ENCODE data around the gene PIP4K2A.
A peak's percentile ranks its signal among the peaks of the same experiment; 100 is the strongest.

Gene PIP4K2A

DNA sequence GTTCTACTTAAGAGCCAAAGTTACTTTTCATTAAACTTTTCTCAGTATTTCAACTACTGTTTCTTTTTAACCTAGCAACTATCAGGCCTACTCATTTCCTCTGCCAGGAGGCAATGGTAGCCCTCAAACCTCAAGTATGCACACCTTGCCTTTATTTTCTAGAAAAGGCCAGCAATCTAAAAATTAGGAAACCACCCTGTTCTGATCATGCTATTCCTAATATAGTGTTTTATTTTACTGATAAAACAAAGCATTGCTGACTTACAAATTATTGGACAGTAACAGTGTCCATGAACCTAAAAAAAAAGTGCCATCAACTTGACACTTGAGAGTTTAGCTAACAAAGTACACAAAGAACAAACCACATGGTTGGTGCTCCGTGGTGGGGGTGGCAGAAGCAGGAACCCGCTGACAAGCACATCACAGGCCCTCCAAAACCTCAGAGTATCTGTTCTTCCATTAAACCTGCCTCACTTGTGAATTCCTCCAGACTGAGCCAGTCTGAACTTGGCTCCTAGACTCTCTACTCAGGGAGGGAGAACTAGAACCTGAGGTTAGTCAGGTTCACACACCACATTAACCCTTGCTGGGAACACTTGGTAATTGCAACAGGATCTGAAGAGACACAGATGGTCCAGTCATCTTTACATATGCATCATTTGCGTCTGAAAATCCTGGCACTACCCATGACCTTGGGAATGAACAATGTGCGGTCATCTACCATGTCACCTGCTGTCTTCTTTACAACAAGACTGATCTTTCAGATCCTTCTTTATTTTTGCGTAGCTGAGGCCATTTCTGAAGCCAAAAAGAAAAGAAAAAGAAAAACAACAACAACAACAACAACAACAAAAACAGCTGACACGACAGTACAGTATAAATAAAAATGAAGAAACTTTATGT lies 31.9 kb downstream of the PIP4K2A start:
- no peak for DNase-seq
- no peak overlapping the region for H3K4me2 ChIP-seq (ENCODE audit: low read length)
- H3K9ac ChIP-seq (ENCODE audit: low read length), result no peak overlapping the region
- H2AK5ac ChIP-seq (ENCODE audit: low read length), result no peak overlapping the region
- no peak overlapping the region for H3K27ac ChIP-seq (ENCODE audit: low read depth, low read length)
- H4K8ac ChIP-seq (ENCODE audit: low read depth, low read length), result no peak overlapping the region
- H3K4ac ChIP-seq (ENCODE audit: low read depth, low read length), result peak overlapping the region; percentile 38
- H3K9me3 ChIP-seq (ENCODE audit: insufficient read depth, low read depth, low read length), result no peaks in the 10 kb centered on the region
- peaks cover 20 to 27% of the 10 kb centered on the region in 2 experiments for H3K4me1 ChIP-seq (ENCODE audit: control insufficient read depth in 1 of 2, insufficient read depth in 2 of 2, low read length in 2 of 2)
- no peaks in the 10 kb centered on the region for H3K79me1 ChIP-seq (ENCODE audit: low read length)
- no peak overlapping the region for H2BK120ac ChIP-seq (ENCODE audit: insufficient read depth, low read length, poor library complexity)
- no peak overlapping the region for H2BK5ac ChIP-seq (ENCODE audit: low read depth, low read length, poor library complexity)
- H3K36me3 ChIP-seq (ENCODE audit: control insufficient read depth in 1 of 2, insufficient read depth in 2 of 2, low read length in 2 of 2), result peaks cover 0 to 2% of the 10 kb centered on the region in 2 experiments
- no peak overlapping the region for H3K14ac ChIP-seq (ENCODE audit: low read length)
- H2AFZ ChIP-seq (ENCODE audit: insufficient read depth, low read length, poor library complexity), result no peak overlapping the region
- no peak overlapping the region for H4K91ac ChIP-seq (ENCODE audit: low read depth, low read length)
- no peak overlapping the region for H4K12ac ChIP-seq (ENCODE audit: low read depth, low read length)
- no peak overlapping the region for H2BK12ac ChIP-seq (ENCODE audit: low read length)
- H3K4me3 ChIP-seq (ENCODE audit: low read depth, low read length), result no peak overlapping the region
- no peak overlapping the region for H3K18ac ChIP-seq (ENCODE audit: low read length)
- WGBS (ENCODE audit: extremely low coverage, insufficient coverage, insufficient read length), result no CpG with 5 or more reads among the region's 6 CpGs
- peaks cover 12% of the 10 kb centered on the region for H3K79me2 ChIP-seq (ENCODE audit: control insufficient read depth, insufficient read depth, low read length, poor library complexity)
- H3K27me3 ChIP-seq (ENCODE audit: insufficient read depth, low read length), result no peaks in the 10 kb centered on the region
- no peak overlapping the region for H3K23ac ChIP-seq (ENCODE audit: low read length)

DNA sequence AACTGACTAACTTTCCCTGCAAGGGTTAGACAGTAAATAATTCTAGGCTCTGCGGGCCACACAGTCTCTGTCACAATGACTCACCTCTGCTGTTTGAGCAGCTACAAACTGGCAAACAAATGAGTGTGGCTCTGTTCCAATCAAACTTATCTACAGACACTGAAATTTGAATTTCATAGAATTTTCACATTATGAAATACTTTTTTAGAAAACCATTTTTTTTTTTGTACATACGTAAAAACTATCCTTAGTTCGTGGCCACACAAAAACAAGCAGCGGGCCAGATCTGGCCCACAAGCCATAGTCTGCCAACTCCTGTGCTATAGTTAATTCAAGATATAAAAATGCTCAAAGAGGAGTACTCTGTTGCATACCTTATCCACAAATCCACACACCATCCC lies 32.6 kb downstream of the PIP4K2A start:
- Histone ChIP-seq H3K9me3 (ENCODE audit: insufficient read depth, low read depth, low read length) (peaks cover 1% of the 10 kb centered on the region), H3K23ac (ENCODE audit: low read length) (no peak overlapping the region), H4K12ac (ENCODE audit: low read depth, low read length) (no peak overlapping the region), H4K91ac (ENCODE audit: low read depth, low read length) (no peak overlapping the region), H3K4me3 (ENCODE audit: low read depth, low read length) (no peak overlapping the region), H3K36me3 (ENCODE audit: control insufficient read depth in 1 of 2, insufficient read depth in 2 of 2, low read length in 2 of 2) (peaks cover 0 to 2% of the 10 kb centered on the region in 2 experiments), H3K79me1 (ENCODE audit: low read length) (no peaks in the 10 kb centered on the region), H2BK5ac (ENCODE audit: low read depth, low read length, poor library complexity) (no peak overlapping the region), H4K8ac (ENCODE audit: low read depth, low read length) (no peak overlapping the region), H2BK12ac (ENCODE audit: low read length) (no peak overlapping the region), H3K4me1 (ENCODE audit: control insufficient read depth in 1 of 2, insufficient read depth in 2 of 2, low read length in 2 of 2) (peaks cover 20 to 29% of the 10 kb centered on the region in 2 experiments), H3K4me2 (ENCODE audit: low read length) (no peak overlapping the region), H2AFZ (ENCODE audit: insufficient read depth, low read length, poor library complexity) (no peak overlapping the region), H3K14ac (ENCODE audit: low read length) (no peak overlapping the region), H3K18ac (ENCODE audit: low read length) (no peak overlapping the region), H3K9ac (ENCODE audit: low read length) (no peak overlapping the region), H3K4ac (ENCODE audit: low read depth, low read length) (no peak overlapping the region), H3K27ac (ENCODE audit: low read depth, low read length) (no peak overlapping the region), H3K27me3 (ENCODE audit: insufficient read depth, low read length) (no peaks in the 10 kb centered on the region), H2BK120ac (ENCODE audit: insufficient read depth, low read length, poor library complexity) (no peak overlapping the region), H2AK5ac (ENCODE audit: low read length) (no peak overlapping the region), H3K79me2 (ENCODE audit: control insufficient read depth, insufficient read depth, low read length, poor library complexity) (peaks cover 11% of the 10 kb centered on the region)
- no CpG with 5 or more reads among the region's 4 CpGs for WGBS (ENCODE audit: extremely low coverage, insufficient coverage, insufficient read length)
- peak in 1 of 2 donors; percentile 34 for DNase-seq

DNA sequence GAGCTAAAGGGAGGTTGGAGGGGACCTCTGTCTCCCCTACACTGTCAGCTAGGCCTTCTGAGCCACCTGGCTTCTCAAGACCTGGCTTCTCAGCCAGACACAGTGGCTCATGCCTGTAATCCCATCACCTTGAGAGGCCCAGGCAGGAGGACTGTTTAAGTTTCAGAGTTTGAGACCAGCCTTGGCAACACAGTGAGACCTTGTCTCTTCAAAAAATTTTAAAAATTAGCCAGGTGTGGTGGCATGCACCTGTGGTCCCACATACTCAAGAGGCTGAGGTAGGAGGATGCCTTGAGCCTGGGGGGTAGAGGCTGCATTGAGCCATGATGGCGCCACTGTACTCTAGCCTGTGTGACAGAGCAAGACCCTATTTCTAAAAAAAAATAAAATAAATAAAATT lies 33.1 kb downstream of the PIP4K2A start:
- Histone ChIP-seq H2BK12ac (ENCODE audit: low read length) (peak overlapping the region; percentile 23), H3K27me3 (ENCODE audit: insufficient read depth, low read length) (no peaks in the 10 kb centered on the region), H3K27ac (ENCODE audit: low read depth, low read length) (no peak overlapping the region), H3K4ac (ENCODE audit: low read depth, low read length) (peak overlapping the region; percentile 80), H2AFZ (ENCODE audit: insufficient read depth, low read length, poor library complexity) (no peak overlapping the region), H3K36me3 (ENCODE audit: control insufficient read depth in 1 of 2, insufficient read depth in 2 of 2, low read length in 2 of 2) (peaks cover 0 to 2% of the 10 kb centered on the region in 2 experiments), H3K79me1 (ENCODE audit: low read length) (no peaks in the 10 kb centered on the region), H3K4me3 (ENCODE audit: low read depth, low read length) (no peak overlapping the region), H3K14ac (ENCODE audit: low read length) (peak overlapping the region; percentile 20), H3K9me3 (ENCODE audit: insufficient read depth, low read depth, low read length) (peaks cover 1% of the 10 kb centered on the region), H4K12ac (ENCODE audit: low read depth, low read length) (no peak overlapping the region), H3K9ac (ENCODE audit: low read length) (no peak overlapping the region), H3K23ac (ENCODE audit: low read length) (no peak overlapping the region), H2BK120ac (ENCODE audit: insufficient read depth, low read length, poor library complexity) (peak overlapping the region; percentile 68), H4K91ac (ENCODE audit: low read depth, low read length) (no peak overlapping the region), H3K79me2 (ENCODE audit: control insufficient read depth, insufficient read depth, low read length, poor library complexity) (peaks cover 10% of the 10 kb centered on the region), H4K8ac (ENCODE audit: low read depth, low read length) (no peak overlapping the region), H2AK5ac (ENCODE audit: low read length) (peak overlapping the region; percentile 39), H3K18ac (ENCODE audit: low read length) (peak overlapping the region; percentile 60), H3K4me2 (ENCODE audit: low read length) (no peak overlapping the region), H3K4me1 (ENCODE audit: control insufficient read depth in 1 of 2, insufficient read depth in 2 of 2, low read length in 2 of 2) (peaks cover 20 to 29% of the 10 kb centered on the region in 2 experiments), H2BK5ac (ENCODE audit: low read depth, low read length, poor library complexity) (no peak overlapping the region)
- no peak for DNase-seq
- WGBS (ENCODE audit: extremely low coverage, insufficient coverage, insufficient read length), result no CpG with 5 or more reads among the region's 1 CpG

DNA sequence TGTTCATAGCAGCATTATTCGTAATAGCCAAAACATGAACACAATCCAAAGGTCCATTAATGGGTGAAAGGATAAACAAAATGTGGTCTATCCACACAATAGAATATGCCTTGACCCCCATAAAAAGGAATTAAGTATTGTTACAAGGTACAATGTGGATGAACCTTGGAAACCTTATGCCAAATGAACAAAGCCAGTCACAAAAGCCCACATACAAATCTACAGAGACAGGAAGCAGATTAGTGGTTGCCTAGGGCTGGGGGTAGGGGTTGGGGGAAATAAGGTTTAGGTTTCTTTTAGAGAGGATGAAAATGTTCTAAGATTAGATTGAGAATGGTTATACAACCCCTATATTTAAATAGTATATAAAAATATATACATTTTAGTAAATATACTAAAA lies 34.8 kb downstream of the PIP4K2A start:
- H3K27ac ChIP-seq (ENCODE audit: low read depth, low read length), result no peak overlapping the region
- no peak overlapping the region for H3K18ac ChIP-seq (ENCODE audit: low read length)
- no peak overlapping the region for H2BK5ac ChIP-seq (ENCODE audit: low read depth, low read length, poor library complexity)
- H3K4me2 ChIP-seq (ENCODE audit: low read length), result no peak overlapping the region
- H2AFZ ChIP-seq (ENCODE audit: insufficient read depth, low read length, poor library complexity), result no peak overlapping the region
- no peak overlapping the region for H3K23ac ChIP-seq (ENCODE audit: low read length)
- H3K27me3 ChIP-seq (ENCODE audit: insufficient read depth, low read length), result no peaks in the 10 kb centered on the region
- peaks cover 1% of the 10 kb centered on the region for H3K9me3 ChIP-seq (ENCODE audit: insufficient read depth, low read depth, low read length)
- no CpG with 5 or more reads among the region's 1 CpG for WGBS (ENCODE audit: extremely low coverage, insufficient coverage, insufficient read length)
- no peak overlapping the region for H2BK12ac ChIP-seq (ENCODE audit: low read length)
- H3K36me3 ChIP-seq (ENCODE audit: control insufficient read depth in 1 of 2, insufficient read depth in 2 of 2, low read length in 2 of 2), result peaks cover 0 to 2% of the 10 kb centered on the region in 2 experiments
- no peak overlapping the region for H3K4me3 ChIP-seq (ENCODE audit: low read depth, low read length)
- DNase-seq, result no peak
- H3K4ac ChIP-seq (ENCODE audit: low read depth, low read length), result no peak overlapping the region
- no peak overlapping the region for H2BK120ac ChIP-seq (ENCODE audit: insufficient read depth, low read length, poor library complexity)
- H3K14ac ChIP-seq (ENCODE audit: low read length), result no peak overlapping the region
- H3K9ac ChIP-seq (ENCODE audit: low read length), result no peak overlapping the region
- no peak overlapping the region for H4K12ac ChIP-seq (ENCODE audit: low read depth, low read length)
- no peaks in the 10 kb centered on the region for H3K79me1 ChIP-seq (ENCODE audit: low read length)
- peaks cover 18 to 23% of the 10 kb centered on the region in 2 experiments for H3K4me1 ChIP-seq (ENCODE audit: control insufficient read depth in 1 of 2, insufficient read depth in 2 of 2, low read length in 2 of 2)
- H4K8ac ChIP-seq (ENCODE audit: low read depth, low read length), result no peak overlapping the region
- no peak overlapping the region for H2AK5ac ChIP-seq (ENCODE audit: low read length)
- H4K91ac ChIP-seq (ENCODE audit: low read depth, low read length), result no peak overlapping the region
- peaks cover 8% of the 10 kb centered on the region for H3K79me2 ChIP-seq (ENCODE audit: control insufficient read depth, insufficient read depth, low read length, poor library complexity)

Measured in trophoblast cell (in vitro differentiated cells and primary cell).